ENCODE data around the gene RNF180.
A peak's percentile ranks its signal among the peaks of the same experiment; 100 is the strongest.

RNF180 gene

GRCh38 chr5:64165500-64166200 lies at the start of gene RNF180:
RNF180 (plus strand) TSS chr5:64165843; CDS start chr5:64200808, 34,965 bp downstream.
- no peak for DNase-seq (ENCODE audit: low spot score)

- no peak for DNase-seq (ENCODE audit: low spot score)
Measured at GRCh38 chr5:64125521-64125920, 40.1 kb upstream of the RNF180 start.

- DNase-seq (ENCODE audit: low spot score), result no peak
Measured at GRCh38 chr5:64126202-64126741, 39.4 kb upstream of the RNF180 start.

GRCh38 chr5:64140018-64140417 lies 25.6 kb upstream of the RNF180 start:
- no peak for DNase-seq (ENCODE audit: low spot score)

- DNase-seq (ENCODE audit: low spot score), result no peak
Measured at GRCh38 chr5:64144425-64145215, 21.0 kb upstream of the RNF180 start.

GRCh38 chr5:64145216-64145895 lies 20.3 kb upstream of the RNF180 start:
- DNase-seq (ENCODE audit: low spot score), result no peak

GRCh38 chr5:64147379-64147778 lies 18.3 kb upstream of the RNF180 start:
- no peak for DNase-seq (ENCODE audit: low spot score)

- peak; percentile 58 for DNase-seq (ENCODE audit: low spot score)
Measured at GRCh38 chr5:64147849-64148441, 17.7 kb upstream of the RNF180 start.

GRCh38 chr5:64149268-64149667 lies 16.4 kb upstream of the RNF180 start:
- DNase-seq (ENCODE audit: low spot score), result no peak

- DNase-seq (ENCODE audit: low spot score), result no peak
Measured at GRCh38 chr5:64149857-64150521, 15.7 kb upstream of the RNF180 start.

- DNase-seq (ENCODE audit: low spot score), result no peak
Measured at GRCh38 chr5:64156261-64156660, 9.4 kb upstream of the RNF180 start.

- DNase-seq (ENCODE audit: low spot score), result no peak
Measured at GRCh38 chr5:64158827-64159226, 6.8 kb upstream of the RNF180 start.

GRCh38 chr5:64160201-64160600 lies 5.4 kb upstream of the RNF180 start:
- DNase-seq (ENCODE audit: low spot score), result no peak

GRCh38 chr5:64161420-64161819 lies 4.2 kb upstream of the RNF180 start:
- no peak for DNase-seq (ENCODE audit: low spot score)

GRCh38 chr5:64163135-64163534 lies 2.5 kb upstream of the RNF180 start:
- no peak for DNase-seq (ENCODE audit: low spot score)

GRCh38 chr5:64163746-64164145 lies 1.9 kb upstream of the RNF180 start:
- no peak for DNase-seq (ENCODE audit: low spot score)

GRCh38 chr5:64164166-64164565 lies 1.5 kb upstream of the RNF180 start:
- no peak for DNase-seq (ENCODE audit: low spot score)

GRCh38 chr5:64165160-64165499 lies 513 bp upstream of the RNF180 start:
- DNase-seq (ENCODE audit: low spot score), result peak; percentile 26

- DNase-seq (ENCODE audit: low spot score), result peak; percentile 25
Measured at GRCh38 chr5:64166201-64166959, 737 bp downstream of the RNF180 start.

- no peak for DNase-seq (ENCODE audit: low spot score)
Measured at GRCh38 chr5:64176301-64176700, 10.7 kb downstream of the RNF180 start.
